Astrocyte (in vitro differentiated cells and primary cell): ENCODE measurements around the gene MRPL10. TPM values are rescaled to one million over a fixed set of nuclear protein-coding genes. Genes with fewer than 3 reads are reported as not detected.

Experiments used
- DNase-seq: peaks from one replicate; pipeline ENCODE4 v3.0.0-alpha.2; 2010; ENCODE audit warnings: low read depth
- FAIRE-seq: peaks from 2 replicates; lab custom pipeline; 2011; peaks lifted over from hg19 to GRCh38; lab: Jason Lieb, UNC
- H2AFZ ChIP-seq: 2 replicates; pipeline ENCODE4 v1.6.0; 2012; ENCODE audit warnings: low read depth, low read length, inconsistent platforms
- H3K27ac ChIP-seq: 2 replicates; pipeline ENCODE4 v1.5.1; 2011; ENCODE audit warnings: low read depth, low read length, inconsistent platforms
- H3K27me3 ChIP-seq: 2 replicates; pipeline ENCODE4 v1.6.0; 2011; ENCODE audit warnings: low read length, inconsistent platforms; ENCODE audit not compliant: insufficient read depth
- H3K36me3 ChIP-seq: 2 replicates; pipeline ENCODE4 v1.5.1; 2011; ENCODE audit warnings: low read length, inconsistent platforms; ENCODE audit not compliant: insufficient read depth
- H3K4me1 ChIP-seq: 2 replicates; pipeline ENCODE4 v1.5.1; 2011; ENCODE audit warnings: low read length, inconsistent platforms; ENCODE audit not compliant: insufficient read depth
- H3K4me2 ChIP-seq: 2 replicates; pipeline ENCODE4 v1.6.0; 2012; ENCODE audit warnings: low read length, inconsistent platforms
- H3K4me3 ChIP-seq: 2 replicates; pipeline ENCODE4 v1.5.1; 2011; ENCODE audit warnings: low read depth, mild to moderate bottlenecking, low read length, inconsistent platforms; ENCODE audit not compliant: insufficient read depth
- H3K79me2 ChIP-seq: 2 replicates; pipeline ENCODE4 v1.6.0; 2012; ENCODE audit warnings: mild to moderate bottlenecking, low read length, inconsistent platforms; ENCODE audit not compliant: insufficient read depth
- H3K9ac ChIP-seq: 2 replicates; pipeline ENCODE4 v1.6.0; 2012; ENCODE audit warnings: mild to moderate bottlenecking, low read length, inconsistent platforms
- H3K9me3 ChIP-seq: 2 replicates; pipeline ENCODE4 v1.5.1; 2012; ENCODE audit warnings: low read depth, mild to moderate bottlenecking, low read length, inconsistent platforms; ENCODE audit not compliant: insufficient read depth
- H4K20me1 ChIP-seq: 2 replicates; pipeline ENCODE4 v1.6.0; 2012; ENCODE audit warnings: low read length, inconsistent platforms; ENCODE audit not compliant: insufficient read depth
- H3K27ac Mint-ChIP-seq: one replicate; pipeline ENCODE4 v1.8.0; 2021; ENCODE audit warnings: mild to moderate bottlenecking, mixed read lengths; ENCODE audit not compliant: unreplicated experiment
- H3K27me3 Mint-ChIP-seq: one replicate; pipeline ENCODE4 v1.8.0; 2021; ENCODE audit warnings: low read depth, mixed read lengths; ENCODE audit not compliant: unreplicated experiment
- H3K36me3 Mint-ChIP-seq: one replicate; pipeline ENCODE4 v1.8.0; 2021; ENCODE audit warnings: low read depth, mixed read lengths; ENCODE audit not compliant: unreplicated experiment
- H3K4me1 Mint-ChIP-seq: one replicate; pipeline ENCODE4 v1.8.0; 2021; ENCODE audit warnings: low read depth, mixed read lengths; ENCODE audit not compliant: unreplicated experiment
- H3K4me3 Mint-ChIP-seq: one replicate; pipeline ENCODE4 v1.8.0; 2021; ENCODE audit warnings: mild to moderate bottlenecking, moderate library complexity, mixed read lengths; ENCODE audit not compliant: unreplicated experiment
- H3K9me3 Mint-ChIP-seq: one replicate; pipeline ENCODE4 v1.8.0; 2021; ENCODE audit warnings: mild to moderate bottlenecking, mixed read lengths; ENCODE audit not compliant: unreplicated experiment
- EZH2 ChIP-seq: IDR thresholded peaks from 2 replicates; pipeline ENCODE4 v1.6.1; 2012; ENCODE audit warnings: mild to moderate bottlenecking, low read length, inconsistent platforms; ENCODE audit not compliant: insufficient read depth
- total RNA-seq: library from RNA; stranded (reverse); gene quantifications from 2 replicates; pipeline ENCODE4 v1.2.1, GENCODE V29; 2021
- TF ChIP-seq, protein P1 (sequence below): IDR thresholded peaks from 2 replicates; pipeline ENCODE4 v1.5.1; 2011; ENCODE audit warnings: low read depth, mild to moderate bottlenecking, inconsistent platforms, low read length, moderate library complexity; ENCODE audit not compliant: insufficient read depth

MRPL10 gene
- total RNA-seq, 1 donor from 2014 or later = 33.2 TPM

DNA sequence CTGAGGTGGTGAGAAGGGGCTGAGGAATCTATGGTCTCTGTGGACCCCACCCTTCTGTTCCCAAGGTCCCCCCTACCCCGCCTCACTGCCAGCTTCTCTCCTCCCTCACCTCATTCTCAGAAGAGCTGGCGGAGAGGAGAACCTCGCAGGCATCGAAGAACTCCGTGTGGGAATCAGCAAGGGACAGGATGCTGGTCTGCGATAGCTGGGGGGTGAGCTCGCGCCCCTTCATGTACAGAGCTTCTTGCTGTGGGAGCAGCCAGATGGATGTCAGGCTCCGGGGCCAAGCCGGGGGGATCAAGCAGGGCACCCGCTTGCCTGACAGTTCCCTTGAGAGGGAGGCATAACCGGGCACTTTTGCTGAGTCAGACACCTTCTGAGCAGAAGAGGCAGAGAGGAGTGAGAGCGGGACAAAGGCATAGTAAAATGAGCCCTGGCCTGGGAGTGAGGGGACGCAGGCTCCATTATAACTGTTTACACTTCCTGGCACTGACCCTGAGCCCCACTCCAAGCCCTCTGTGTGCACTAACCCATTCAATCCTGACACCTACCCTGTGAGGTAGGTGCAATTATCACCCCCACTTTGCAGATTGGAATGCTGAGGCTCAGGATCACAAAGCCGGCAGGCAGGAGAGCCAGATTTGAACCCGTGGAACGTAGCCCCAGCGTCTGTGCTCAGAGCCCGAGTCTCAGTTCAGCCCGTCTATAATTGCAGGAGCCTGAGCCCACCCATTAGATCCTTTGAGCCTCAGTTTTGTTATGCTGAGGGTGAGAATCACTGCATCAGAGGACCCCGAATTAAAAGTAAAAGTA lies 16.0 kb downstream of the MRPL10 start:
- Histone ChIP-seq H3K9me3 (no peaks in the 10 kb centered on the region), H3K79me2 (peaks cover under 1% of the 10 kb centered on the region), H3K27ac (no peak overlapping the region), H4K20me1 (peaks cover 32% of the 10 kb centered on the region), H3K36me3 (peaks cover 8% of the 10 kb centered on the region), H3K4me3 (no peak overlapping the region), H3K4me2 (no peak overlapping the region), H3K27me3 (no peaks in the 10 kb centered on the region), H3K4me1 (peaks cover 6% of the 10 kb centered on the region), H3K9ac (no peak overlapping the region), H2AFZ (no peak overlapping the region)
- TF ChIP-seq, protein P1, sequence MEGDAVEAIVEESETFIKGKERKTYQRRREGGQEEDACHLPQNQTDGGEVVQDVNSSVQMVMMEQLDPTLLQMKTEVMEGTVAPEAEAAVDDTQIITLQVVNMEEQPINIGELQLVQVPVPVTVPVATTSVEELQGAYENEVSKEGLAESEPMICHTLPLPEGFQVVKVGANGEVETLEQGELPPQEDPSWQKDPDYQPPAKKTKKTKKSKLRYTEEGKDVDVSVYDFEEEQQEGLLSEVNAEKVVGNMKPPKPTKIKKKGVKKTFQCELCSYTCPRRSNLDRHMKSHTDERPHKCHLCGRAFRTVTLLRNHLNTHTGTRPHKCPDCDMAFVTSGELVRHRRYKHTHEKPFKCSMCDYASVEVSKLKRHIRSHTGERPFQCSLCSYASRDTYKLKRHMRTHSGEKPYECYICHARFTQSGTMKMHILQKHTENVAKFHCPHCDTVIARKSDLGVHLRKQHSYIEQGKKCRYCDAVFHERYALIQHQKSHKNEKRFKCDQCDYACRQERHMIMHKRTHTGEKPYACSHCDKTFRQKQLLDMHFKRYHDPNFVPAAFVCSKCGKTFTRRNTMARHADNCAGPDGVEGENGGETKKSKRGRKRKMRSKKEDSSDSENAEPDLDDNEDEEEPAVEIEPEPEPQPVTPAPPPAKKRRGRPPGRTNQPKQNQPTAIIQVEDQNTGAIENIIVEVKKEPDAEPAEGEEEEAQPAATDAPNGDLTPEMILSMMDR = no peak
- no peak for TF ChIP-seq EZH2
- Mint-ChIP-seq H3K27me3 (no peaks in the 10 kb centered on the region), H3K4me1 (peaks cover 20% of the 10 kb centered on the region), H3K36me3 (peaks cover 26% of the 10 kb centered on the region), H3K27ac (no peak overlapping the region), H3K4me3 (no peak overlapping the region), H3K9me3 (no peaks in the 10 kb centered on the region)
- DNase-seq = no peak
- no peak for FAIRE-seq

GRCh38 chr17:47813512-47814031 lies 17.8 kb downstream of the MRPL10 start:
- DNase-seq (no peak), FAIRE-seq (no peak)
- Histone ChIP-seq H3K9ac (no peak overlapping the region), H3K4me3 (no peak overlapping the region), H3K27me3 (no peaks in the 10 kb centered on the region), H2AFZ (no peak overlapping the region), H3K4me2 (no peak overlapping the region), H3K79me2 (no peaks in the 10 kb centered on the region), H3K27ac (no peak overlapping the region), H4K20me1 (peaks cover 42% of the 10 kb centered on the region), H3K36me3 (peaks cover 6% of the 10 kb centered on the region), H3K9me3 (no peaks in the 10 kb centered on the region), H3K4me1 (peaks cover 12% of the 10 kb centered on the region)
- peaks cover 23% of the 10 kb centered on the region for H3K36me3 Mint-ChIP-seq
- no peaks in the 10 kb centered on the region for H3K27me3 Mint-ChIP-seq
- no peaks in the 10 kb centered on the region for H3K9me3 Mint-ChIP-seq
- TF ChIP-seq, protein P1 = no peak
- TF ChIP-seq EZH2 = no peak
- no peak overlapping the region for H3K4me3 Mint-ChIP-seq
- peaks cover 29% of the 10 kb centered on the region for H3K4me1 Mint-ChIP-seq
- H3K27ac Mint-ChIP-seq = no peak overlapping the region

DNA sequence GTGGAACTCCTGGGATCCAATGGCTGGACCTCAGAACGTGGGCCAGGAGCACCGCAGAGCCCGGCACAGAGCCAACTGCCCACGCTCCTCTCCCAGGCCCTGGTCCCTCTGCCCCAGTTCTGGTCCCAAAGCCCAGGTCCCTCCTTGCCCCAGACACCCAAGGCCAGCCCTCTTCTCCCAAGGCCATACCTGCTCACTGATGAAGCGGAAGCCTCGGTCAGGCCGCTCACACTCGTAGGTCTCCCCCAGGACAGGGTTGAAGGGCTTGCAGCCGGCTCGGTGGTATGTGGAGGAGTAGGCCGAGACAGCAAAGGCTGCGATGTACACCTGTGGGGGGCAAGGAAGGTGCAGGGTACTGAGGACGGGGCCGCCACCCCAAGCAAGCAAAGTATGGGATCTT lies 18.3 kb downstream of the MRPL10 start:
- H3K36me3 Mint-ChIP-seq = peaks cover 26% of the 10 kb centered on the region
- Histone ChIP-seq H3K4me1 (peaks cover 12% of the 10 kb centered on the region), H3K4me2 (no peak overlapping the region), H3K4me3 (no peak overlapping the region), H3K27ac (no peak overlapping the region), H3K9me3 (no peaks in the 10 kb centered on the region), H3K27me3 (no peaks in the 10 kb centered on the region), H3K36me3 (peaks cover 5% of the 10 kb centered on the region), H2AFZ (no peak overlapping the region), H3K9ac (no peak overlapping the region), H3K79me2 (no peaks in the 10 kb centered on the region), H4K20me1 (peaks cover 47% of the 10 kb centered on the region)
- H3K4me3 Mint-ChIP-seq = no peak overlapping the region
- H3K27ac Mint-ChIP-seq = no peak overlapping the region
- H3K4me1 Mint-ChIP-seq = peaks cover 29% of the 10 kb centered on the region
- no peaks in the 10 kb centered on the region for H3K27me3 Mint-ChIP-seq
- TF ChIP-seq, protein P1 = no peak
- no peak for TF ChIP-seq EZH2
- FAIRE-seq (no peak), DNase-seq (no peak)
- H3K9me3 Mint-ChIP-seq = no peaks in the 10 kb centered on the region
